Neutrophil (primary cell): ENCODE measurements around the gene PLCL1.

Source experiments
- H3K27ac ChIP-seq: fragments of 200-600 bp; sonication (generic); 2 replicates; pipeline ENCODE4 v1.5.1; 2016; ENCODE audit warnings: mild to moderate bottlenecking, moderate library complexity
- H3K27me3 ChIP-seq: fragments of 200-600 bp; sonication (generic); 2 replicates; pipeline ENCODE4 v1.6.0; 2016; ENCODE audit warnings: mild to moderate bottlenecking
- H3K36me3 ChIP-seq: fragments of 200-600 bp; sonication (generic); 2 replicates; pipeline ENCODE4 v1.5.1; 2017
- H3K4me1 ChIP-seq, 2 experiments: fragments of 200-600 bp in 1 of 2; sonication (generic) in 1 of 2; 1 replicate in 1 of 2; 2 replicates in 1 of 2; pipeline versions ENCODE4 v1.5.1 to v1.6.1; 2013 to 2016; ENCODE audit warnings: low read depth in 1 of 2, low read length in 1 of 2, mild to moderate bottlenecking in 1 of 2, moderate library complexity in 1 of 2; ENCODE audit not compliant: control insufficient read depth in 1 of 2, insufficient read depth in 1 of 2
- H3K4me3 ChIP-seq, 2 experiments: fragments of 200-600 bp in 1 of 2; sonication (generic) in 1 of 2; 1 replicate in 1 of 2; 2 replicates in 1 of 2; pipeline ENCODE4 v1.5.1; 2013 to 2016; ENCODE audit warnings: low read depth in 1 of 2, low read length in 1 of 2, mild to moderate bottlenecking in 1 of 2, moderate library complexity in 1 of 2
- H3K9me3 ChIP-seq: fragments of 200-600 bp; sonication (generic); 2 replicates; pipeline ENCODE4 v1.5.1; 2016
- CTCF ChIP-seq: fragments of 200-600 bp; sonication (generic); IDR thresholded peaks from 2 replicates; pipeline ENCODE4 v1.5.1; 2016; ENCODE audit warnings: antibody characterized with exemption

Gene PLCL1

GRCh38 chr2:197930570-197931278 is 126.3 kb downstream of the PLCL1 start:
- TF ChIP-seq CTCF: no peak
- H3K9me3 ChIP-seq: no peaks in the 10 kb centered on the region
- no peaks in the 10 kb centered on the region for H3K36me3 ChIP-seq
- H3K4me3 ChIP-seq: no peak overlapping the region
- no peak overlapping the region for H3K27ac ChIP-seq
- peaks cover 5% of the 10 kb centered on the region for H3K27me3 ChIP-seq
- H3K4me1 ChIP-seq: no peaks in the 10 kb centered on the region

DNA sequence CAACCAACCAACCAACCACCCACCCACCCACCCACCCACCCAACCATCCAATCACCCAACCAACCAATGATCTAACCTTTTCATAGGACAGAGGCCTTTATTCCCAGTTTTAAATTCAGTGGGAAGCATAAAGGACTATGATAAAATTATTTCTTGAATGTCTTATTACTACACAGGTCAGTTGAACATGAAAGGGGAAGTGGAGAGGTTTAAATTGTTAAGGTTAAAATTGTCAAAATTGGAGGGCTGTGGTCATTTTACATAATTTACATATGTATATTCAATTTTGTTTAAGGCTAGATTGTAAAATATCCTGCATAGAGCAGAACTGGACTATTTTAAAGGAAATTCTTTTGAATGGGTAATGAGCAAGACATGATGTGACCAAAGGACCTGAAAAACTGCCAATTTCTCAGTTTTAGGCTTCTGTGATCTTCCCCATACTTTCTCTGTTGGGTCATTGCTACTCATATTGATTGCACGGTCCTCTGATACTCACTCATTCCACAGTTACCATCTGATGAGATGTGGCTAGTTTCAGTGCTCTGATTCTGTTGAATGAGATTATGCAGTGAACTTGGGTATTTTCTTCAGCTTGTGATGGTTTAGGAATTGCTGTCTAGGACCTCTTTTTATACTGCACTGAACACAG is 127.4 kb downstream of the PLCL1 start:
- Histone ChIP-seq H3K36me3 (no peaks in the 10 kb centered on the region), H3K4me1 (no peaks in the 10 kb centered on the region), H3K4me3 (no peak overlapping the region), H3K9me3 (no peaks in the 10 kb centered on the region), H3K27ac (no peak overlapping the region), H3K27me3 (no peaks in the 10 kb centered on the region)
- no peak for TF ChIP-seq CTCF

GRCh38 chr2:197932374-197932773 is 128.0 kb downstream of the PLCL1 start:
- no peaks in the 10 kb centered on the region for H3K9me3 ChIP-seq
- TF ChIP-seq CTCF: no peak

DNA sequence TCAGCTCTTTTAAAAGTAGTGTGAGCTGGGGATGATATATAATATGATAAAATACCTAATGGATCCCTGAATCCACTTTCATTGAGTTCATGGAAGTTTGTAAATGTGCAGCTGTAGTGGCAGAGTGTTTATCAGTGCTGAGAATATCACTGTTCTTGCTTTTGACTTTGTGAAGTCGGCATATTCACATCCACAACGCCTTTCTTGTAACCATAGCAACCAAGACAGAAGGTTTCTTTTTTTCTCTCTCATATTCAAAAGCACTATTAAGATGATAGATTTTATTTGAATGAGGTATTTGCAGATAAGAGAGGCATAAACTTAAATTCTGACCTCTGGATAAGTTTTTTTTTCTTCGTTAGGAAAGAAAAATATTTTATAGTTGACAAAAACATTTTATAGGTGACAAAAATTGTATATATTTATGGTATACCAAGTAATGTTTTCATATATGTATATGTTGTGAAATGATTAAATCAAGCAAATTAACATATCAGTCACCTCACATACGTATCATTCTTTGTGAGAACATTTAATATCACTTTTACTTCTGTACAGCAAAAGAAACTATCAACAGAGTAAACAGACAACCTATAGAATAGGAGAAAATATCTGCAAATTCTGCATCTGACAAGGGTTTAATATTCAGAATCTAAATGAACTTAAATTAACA is 130.0 kb downstream of the PLCL1 start:
- H3K4me3 ChIP-seq: no peak overlapping the region
- TF ChIP-seq CTCF: no peak
- H3K9me3 ChIP-seq: no peaks in the 10 kb centered on the region
- peaks cover 10% of the 10 kb centered on the region for H3K27me3 ChIP-seq
- H3K27ac ChIP-seq: no peak overlapping the region
- no peaks in the 10 kb centered on the region for H3K36me3 ChIP-seq
- no peaks in the 10 kb centered on the region for H3K4me1 ChIP-seq

More at GRCh38 chr2:197932374-197932773, 128.0 kb downstream of the PLCL1 start:
- H3K4me3 ChIP-seq: no peak overlapping the region
- no peaks in the 10 kb centered on the region for H3K36me3 ChIP-seq
- no peaks in the 10 kb centered on the region for H3K27me3 ChIP-seq
- H3K27ac ChIP-seq: no peak overlapping the region
- H3K4me1 ChIP-seq: no peaks in the 10 kb centered on the region

- Histone ChIP-seq H3K4me3 (no peak overlapping the region), H3K36me3 (no peaks in the 10 kb centered on the region), H3K9me3 (no peaks in the 10 kb centered on the region), H3K27me3 (peaks cover 10% of the 10 kb centered on the region), H3K27ac (no peak overlapping the region), H3K4me1 (no peaks in the 10 kb centered on the region)
- TF ChIP-seq CTCF: no peak
These were observed 130.5 kb downstream of the PLCL1 start for GRCh38 chr2:197934934-197935289.
